GM21528 (cell line): ENCODE data around the gene XRCC6.
A peak's percentile ranks its signal among the peaks of the same experiment; 100 is the strongest.
"Not testable (repeated sequence)": the region's sequence is repeated elsewhere in the genome, so short reads cannot be mapped to it uniquely, and the experiment has no call there.

Source experiments
- ATAC-seq: cut with Tn5 transposase; IDR thresholded peaks from one replicate; pipeline ENCODE4 v1.9.1; 2021; ENCODE audit warnings: mild to moderate bottlenecking, moderate library complexity; ENCODE audit not compliant: unreplicated experiment, low FRiP score

XRCC6 gene

GRCh38 chr22:41598081-41598480, 23.0 kb upstream of the XRCC6 start:
- no peak for ATAC-seq

- ATAC-seq: no peak
Measured at GRCh38 chr22:41598891-41599635, 22.0 kb upstream of the XRCC6 start.

- ATAC-seq: no peak
Measured at GRCh38 chr22:41600976-41601375, 20.1 kb upstream of the XRCC6 start.

DNA sequence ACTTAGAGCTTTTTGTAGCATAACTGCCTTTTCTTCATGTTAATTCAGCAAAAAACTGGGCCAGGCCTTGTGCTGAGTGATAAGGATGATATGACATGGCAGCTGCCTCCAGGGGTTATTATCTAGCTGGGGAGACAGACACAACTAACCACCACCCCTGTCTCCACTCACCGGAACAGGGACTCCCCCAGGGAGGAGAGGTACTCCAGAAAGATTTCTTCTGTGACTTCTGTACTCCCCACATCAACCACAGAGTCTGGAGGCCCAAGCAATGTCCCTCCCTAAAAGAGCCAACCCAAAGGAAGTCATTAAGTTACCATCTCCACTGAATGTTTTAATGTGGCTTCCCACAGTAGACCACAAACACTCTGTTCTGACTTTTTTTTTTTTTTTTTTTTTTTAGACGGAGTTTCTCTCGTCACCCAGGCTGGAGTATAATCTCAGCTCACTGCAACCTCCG, 17.2 kb upstream of the XRCC6 start:
- no peak for ATAC-seq

DNA sequence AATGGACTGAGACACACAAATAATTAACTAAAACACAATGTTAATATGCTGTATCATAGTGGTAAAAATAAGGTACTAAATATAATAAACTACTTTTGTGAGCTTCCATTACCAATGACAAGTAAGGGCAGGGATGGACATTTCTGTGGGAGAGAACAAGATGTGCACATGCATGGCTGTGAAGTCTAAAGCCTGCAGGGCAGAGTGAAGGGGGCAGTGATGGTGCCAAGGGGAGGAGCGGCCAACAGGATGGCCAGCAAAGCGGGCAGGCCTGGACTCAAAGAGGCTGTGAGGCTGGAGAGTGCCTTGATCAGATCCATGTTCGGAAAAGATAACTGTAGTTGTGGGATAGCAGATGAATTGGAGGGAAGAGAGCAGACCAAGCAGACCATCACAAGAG, 12.7 kb upstream of the XRCC6 start:
- ATAC-seq: no peak

DNA sequence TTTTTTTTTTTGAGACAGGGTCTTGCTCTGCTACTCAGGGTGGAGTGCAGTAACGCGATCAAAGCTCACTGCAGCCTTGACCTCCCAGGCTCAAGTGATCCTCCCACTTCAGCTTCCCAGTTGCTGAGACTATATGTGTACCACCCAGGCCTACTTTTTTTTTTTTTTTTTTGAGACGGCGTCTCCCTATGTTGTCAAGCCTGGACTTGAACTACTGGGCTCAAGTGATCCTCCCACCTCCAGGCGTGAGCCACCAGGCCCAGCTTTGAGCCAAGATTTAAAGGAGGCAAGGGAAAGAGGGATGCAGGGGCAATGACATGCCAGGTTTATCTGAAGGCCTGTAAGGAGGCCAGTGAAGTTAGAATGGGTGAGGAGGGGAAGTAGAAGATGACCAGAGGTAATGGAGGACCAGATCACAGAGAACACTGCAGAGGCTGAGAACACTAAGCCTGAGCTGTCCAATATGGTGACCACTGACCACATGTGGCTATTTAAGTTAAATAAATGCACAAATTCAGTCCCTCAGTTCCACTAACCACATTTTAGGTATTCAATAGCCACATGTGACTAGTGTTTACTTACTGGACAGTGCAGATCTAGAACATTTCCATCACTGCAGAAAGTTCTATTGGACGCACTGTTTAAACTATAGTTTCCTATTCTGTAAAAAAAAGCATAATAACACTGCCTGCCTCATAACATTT, 8.3 kb upstream of the XRCC6 start:
- ATAC-seq: no peak

- ATAC-seq: no peak
Measured at GRCh38 chr22:41613456-41613855, 7.6 kb upstream of the XRCC6 start.

DNA sequence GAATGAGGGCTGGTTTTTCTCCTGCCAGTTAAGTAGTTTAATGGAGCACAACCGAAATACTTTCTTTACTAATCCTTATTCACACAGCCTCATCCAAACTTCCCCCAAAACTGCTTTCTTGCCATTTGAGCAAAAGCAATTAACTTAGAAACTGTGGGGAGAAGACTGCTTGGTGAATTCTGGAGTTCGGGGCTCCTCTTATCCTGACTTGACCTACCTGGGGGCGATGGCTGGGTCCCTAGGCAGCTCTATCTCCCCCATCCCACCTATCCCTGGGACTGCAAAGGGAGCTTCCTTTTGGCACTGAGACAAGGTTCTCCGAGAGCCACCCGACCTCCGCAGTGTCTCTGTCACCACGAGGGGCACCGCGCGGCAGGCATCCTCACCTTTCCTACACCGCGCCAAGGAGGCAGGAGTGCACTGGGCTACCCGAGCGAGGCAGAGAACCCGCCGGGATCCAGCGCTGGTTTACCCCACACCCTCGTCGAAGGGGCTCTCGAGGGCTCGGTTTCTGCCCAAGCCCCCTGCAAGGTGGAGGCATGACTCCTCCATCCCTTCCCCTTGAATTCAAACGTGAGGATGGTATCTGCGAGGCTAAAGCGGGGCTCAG, 1.0 kb upstream of the XRCC6 start:
- peak; percentile 26 for ATAC-seq

GRCh38 chr22:41620589-41621098, 451 bp upstream of the XRCC6 start, which contains the start of gene DESI1:
DESI1 (minus strand) TSS chr22:41621043; CDS start chr22:41620839, 204 bp downstream.
- peak; percentile 69 for ATAC-seq

DNA sequence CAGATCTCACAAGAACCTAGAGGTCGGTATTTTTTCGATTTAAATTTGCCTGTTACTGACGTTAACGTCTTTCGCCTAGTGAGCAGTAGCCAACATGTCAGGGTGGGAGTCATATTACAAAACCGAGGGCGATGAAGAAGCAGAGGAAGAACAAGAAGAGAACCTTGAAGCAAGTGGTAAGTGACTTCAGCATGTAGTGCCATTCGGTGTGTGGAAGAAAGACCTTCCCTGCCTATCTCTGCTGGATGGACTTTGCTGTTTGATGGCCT, 750 bp downstream of the XRCC6 start:
- no peak for ATAC-seq

DNA sequence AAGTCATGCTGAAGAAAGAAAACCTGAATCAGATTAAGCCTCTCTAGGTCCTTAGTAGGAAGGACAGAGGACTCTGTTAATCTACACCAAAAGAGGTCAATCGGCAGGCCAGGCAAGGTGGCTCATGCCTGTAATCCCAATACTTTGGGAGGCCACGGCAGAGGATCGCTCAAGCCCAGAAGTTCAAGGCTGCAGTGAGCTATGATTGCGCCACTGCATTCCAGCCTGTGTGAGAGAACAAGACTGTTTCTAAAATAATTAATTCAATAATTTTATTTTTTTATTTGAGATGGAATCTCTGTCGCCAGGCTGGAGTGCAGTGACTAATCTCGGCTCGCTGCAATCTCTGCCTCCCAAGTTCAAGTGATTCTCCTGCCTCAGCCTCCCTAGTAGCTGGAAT, 4.5 kb downstream of the XRCC6 start:
- ATAC-seq: no peak

GRCh38 chr22:41631115-41631514, 10.0 kb downstream of the XRCC6 start:
- ATAC-seq: not testable (repeated sequence)

DNA sequence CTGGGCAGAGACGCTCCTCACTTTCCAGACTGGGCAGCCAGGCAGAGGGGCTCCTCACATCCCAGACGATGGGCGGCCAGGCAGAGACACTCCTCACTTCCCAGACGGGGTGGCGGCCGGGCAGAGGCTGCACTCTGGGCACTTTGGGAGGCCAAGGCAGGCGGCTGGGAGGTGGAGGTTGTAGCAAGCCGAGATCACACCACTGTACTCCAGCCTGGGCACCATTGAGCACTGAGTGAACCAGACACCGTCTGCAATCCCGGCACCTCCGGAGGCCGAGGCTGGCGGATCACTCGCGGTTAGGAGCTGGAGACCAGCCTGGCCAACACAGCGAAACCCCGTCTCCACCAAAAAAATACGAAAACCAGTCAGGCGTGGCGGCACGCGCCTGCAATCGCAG, 10.5 kb downstream of the XRCC6 start:
- ATAC-seq: not testable (repeated sequence)

- ATAC-seq: not testable (repeated sequence)
Measured at GRCh38 chr22:41634610-41635009, 13.5 kb downstream of the XRCC6 start.

- ATAC-seq: no peak
Measured at GRCh38 chr22:41636467-41636866, 15.4 kb downstream of the XRCC6 start.

DNA sequence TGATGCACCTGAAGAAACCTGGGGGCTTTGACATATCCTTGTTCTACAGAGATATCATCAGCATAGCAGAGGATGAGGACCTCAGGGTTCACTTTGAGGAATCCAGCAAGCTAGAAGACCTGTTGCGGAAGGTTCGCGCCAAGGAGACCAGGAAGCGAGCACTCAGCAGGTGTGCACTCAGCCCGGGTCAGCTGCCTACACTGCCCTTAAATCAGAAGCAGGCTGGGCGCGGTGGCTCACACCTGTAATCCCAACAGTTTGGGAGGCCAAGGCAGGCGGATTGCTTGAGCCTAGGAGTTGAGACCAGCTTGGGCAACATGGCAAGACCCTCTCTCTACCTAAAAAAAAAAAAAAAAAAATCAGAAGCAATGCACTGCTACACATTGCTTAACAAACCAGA, 16.5 kb downstream of the XRCC6 start:
- ATAC-seq: not testable (repeated sequence)

GRCh38 chr22:41638124-41638523, 17.0 kb downstream of the XRCC6 start:
- no peak for ATAC-seq

DNA sequence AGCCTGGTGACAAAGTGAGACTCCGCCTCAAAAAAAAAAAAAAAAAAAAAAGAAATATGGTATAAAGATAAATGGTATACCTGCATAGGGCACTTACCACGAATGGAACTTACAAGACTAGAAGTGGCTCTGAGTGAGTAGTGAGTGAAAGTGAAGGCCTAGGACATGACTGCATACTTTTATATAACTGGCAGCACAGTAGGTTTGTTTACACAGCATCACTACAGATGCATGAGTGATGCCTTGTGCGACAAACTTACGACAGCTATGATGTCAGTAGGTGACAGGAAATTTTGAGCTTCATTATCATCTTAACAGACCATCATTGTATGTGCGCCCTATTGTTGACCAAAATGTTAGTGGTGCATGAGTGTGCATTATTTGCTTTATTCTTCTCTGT, 17.7 kb downstream of the XRCC6 start:
- ATAC-seq: no peak

DNA sequence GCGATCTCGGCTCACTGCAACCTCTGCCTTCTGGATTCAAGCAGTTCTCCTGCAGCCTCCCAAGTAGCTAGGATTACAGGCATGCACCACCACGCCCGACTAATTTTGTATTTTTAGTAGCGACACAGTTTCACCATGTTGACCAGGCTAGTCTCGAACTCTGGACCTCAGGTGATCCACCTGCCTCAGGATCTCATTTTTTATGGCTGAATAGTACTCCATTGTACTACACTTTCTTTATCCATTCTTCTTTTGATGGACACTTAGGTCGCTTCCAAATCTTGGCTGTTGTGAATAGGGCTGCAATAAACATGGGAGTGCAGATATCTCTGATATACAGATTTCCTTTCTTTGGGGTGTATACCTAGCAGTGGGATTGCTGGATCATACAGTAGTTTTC, 20.8 kb downstream of the XRCC6 start:
- no peak for ATAC-seq

DNA sequence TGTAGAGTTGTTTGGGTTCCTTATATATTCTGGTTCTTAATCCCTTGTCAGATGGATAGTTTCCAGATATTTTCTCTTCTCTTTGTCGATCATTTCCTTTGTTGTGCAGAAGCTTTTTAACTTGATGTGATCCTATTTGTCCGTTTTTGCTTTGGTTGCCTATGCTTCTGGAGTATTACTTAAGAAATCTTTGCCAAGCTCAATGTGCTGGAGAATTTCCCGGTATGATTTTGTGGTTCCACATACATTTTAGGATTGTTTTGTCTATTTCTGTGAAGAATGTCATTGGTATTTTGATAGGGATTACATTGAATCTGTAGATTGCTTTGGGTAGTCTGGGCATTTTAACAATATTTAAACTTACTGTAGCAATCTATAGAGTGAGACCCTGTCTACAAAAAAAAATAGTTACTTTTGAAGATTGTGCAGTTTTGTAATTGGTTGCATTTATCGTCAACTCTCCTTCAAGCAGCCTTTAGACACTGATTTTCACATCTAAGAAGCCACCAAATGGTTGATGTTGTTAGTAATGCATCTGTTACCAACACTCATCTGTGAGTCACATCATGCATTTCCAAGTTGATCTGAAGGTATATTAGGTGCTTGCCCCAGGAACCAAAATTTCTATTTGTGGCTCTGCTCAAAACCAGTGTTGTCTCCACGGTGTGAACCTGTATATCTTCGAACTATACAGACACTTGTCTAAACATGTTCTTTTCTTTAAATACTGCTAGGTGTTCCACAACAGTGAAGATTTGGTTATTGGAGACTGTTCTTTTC, 21.4 kb downstream of the XRCC6 start:
- no peak for ATAC-seq

GRCh38 chr22:41647771-41648170, 26.7 kb downstream of the XRCC6 start:
- ATAC-seq: no peak
